Calu3 (cell line): ENCODE results near the gene AKAP11. TPM values are rescaled to one million over a fixed set of nuclear protein-coding genes. Genes with fewer than 3 reads are reported as not detected.

ENCODE experiments used
- BruUV-seq: library from RNA; stranded (reverse); fragments of 400-500 nt; replicated peaks from 2 replicates; lab custom pipeline; 2021; lab: Mats Ljungman, UMichigan
- CTCF ChIA-PET: fragments of 300-600 bp; sonication (Branson Sonifier 250); formaldehyde crosslinking; loops from one replicate; lab custom pipeline; 2022; ENCODE audit warnings: antibody characterized with exemption; lab: Charles Lee
- DNase-seq: peaks from one replicate; pipeline ENCODE4 v3.0.0; 2022
- H3K27ac Mint-ChIP-seq: one replicate; pipeline ENCODE4 v1.8.0; 2022; ENCODE audit warnings: mixed read lengths; ENCODE audit not compliant: unreplicated experiment
- H3K27me3 Mint-ChIP-seq: one replicate; pipeline ENCODE4 v1.8.0; 2022; ENCODE audit warnings: mixed read lengths; ENCODE audit not compliant: unreplicated experiment
- H3K36me3 Mint-ChIP-seq: one replicate; pipeline ENCODE4 v1.8.0; 2022; ENCODE audit warnings: mild to moderate bottlenecking, moderate library complexity, mixed read lengths; ENCODE audit not compliant: insufficient read depth, unreplicated experiment
- H3K4me1 Mint-ChIP-seq: one replicate; pipeline ENCODE4 v1.8.0; 2022; ENCODE audit warnings: mild to moderate bottlenecking, low read depth, mixed read lengths; ENCODE audit not compliant: unreplicated experiment
- H3K4me3 Mint-ChIP-seq: one replicate; pipeline ENCODE4 v1.8.0; 2022; ENCODE audit warnings: mild to moderate bottlenecking, low read depth, moderate library complexity, mixed read lengths; ENCODE audit not compliant: unreplicated experiment
- H3K9me3 Mint-ChIP-seq: one replicate; pipeline ENCODE4 v1.8.0; 2022; ENCODE audit warnings: low read depth, mixed read lengths; ENCODE audit not compliant: unreplicated experiment
- intact Hi-C: fragments of 100-400 bp; cut with micrococcal nuclease; formaldehyde crosslinking; loops from one replicate; pipeline ENCODE4 v1.10.0; 2022; ENCODE audit not compliant: unreplicated experiment
- total RNA-seq: library from RNA; stranded (reverse); gene quantifications from 2 replicates; pipeline ENCODE4 v1.2.3, GENCODE V29; 2022
- TF ChIP-seq, protein P1 (sequence below): fragments of 200-600 bp; IDR thresholded peaks from one replicate; pipeline ENCODE4 v1.8.0; 2022; ENCODE audit warnings: antibody characterized with exemption; ENCODE audit not compliant: unreplicated experiment

AKAP11 gene
- total RNA-seq, 1 experiment from 2014 or later = 14.2 TPM

DNA sequence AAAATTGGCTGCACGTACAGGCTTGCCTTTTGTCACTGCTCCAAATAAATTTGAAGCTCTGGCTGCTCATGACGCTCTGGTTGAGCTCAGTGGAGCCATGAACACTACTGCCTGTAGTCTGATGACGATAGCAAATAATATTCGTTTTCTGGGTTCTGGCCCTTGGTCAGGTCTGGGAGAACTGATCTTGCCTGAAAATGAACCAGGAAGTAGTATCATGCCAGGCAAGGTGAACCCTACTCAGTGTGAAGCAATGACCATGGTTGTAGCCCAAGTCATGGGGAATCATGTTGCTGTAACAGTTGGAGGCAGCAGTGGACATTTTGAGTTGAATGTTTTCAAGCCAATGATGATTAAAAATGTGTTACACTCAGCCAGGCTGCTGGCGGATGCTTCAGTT lies 16.1 kb upstream of the AKAP11 start:
- BruUV-seq = no TSS peak
- intact Hi-C loops = no loop called here
- H3K27ac Mint-ChIP-seq = no peak overlapping the region
- CTCF ChIA-PET = no interaction called here
- no peaks in the 10 kb centered on the region for H3K4me1 Mint-ChIP-seq
- no peaks in the 10 kb centered on the region for H3K27me3 Mint-ChIP-seq
- no peak overlapping the region for H3K4me3 Mint-ChIP-seq
- no peak for DNase-seq
- TF ChIP-seq, protein P1, sequence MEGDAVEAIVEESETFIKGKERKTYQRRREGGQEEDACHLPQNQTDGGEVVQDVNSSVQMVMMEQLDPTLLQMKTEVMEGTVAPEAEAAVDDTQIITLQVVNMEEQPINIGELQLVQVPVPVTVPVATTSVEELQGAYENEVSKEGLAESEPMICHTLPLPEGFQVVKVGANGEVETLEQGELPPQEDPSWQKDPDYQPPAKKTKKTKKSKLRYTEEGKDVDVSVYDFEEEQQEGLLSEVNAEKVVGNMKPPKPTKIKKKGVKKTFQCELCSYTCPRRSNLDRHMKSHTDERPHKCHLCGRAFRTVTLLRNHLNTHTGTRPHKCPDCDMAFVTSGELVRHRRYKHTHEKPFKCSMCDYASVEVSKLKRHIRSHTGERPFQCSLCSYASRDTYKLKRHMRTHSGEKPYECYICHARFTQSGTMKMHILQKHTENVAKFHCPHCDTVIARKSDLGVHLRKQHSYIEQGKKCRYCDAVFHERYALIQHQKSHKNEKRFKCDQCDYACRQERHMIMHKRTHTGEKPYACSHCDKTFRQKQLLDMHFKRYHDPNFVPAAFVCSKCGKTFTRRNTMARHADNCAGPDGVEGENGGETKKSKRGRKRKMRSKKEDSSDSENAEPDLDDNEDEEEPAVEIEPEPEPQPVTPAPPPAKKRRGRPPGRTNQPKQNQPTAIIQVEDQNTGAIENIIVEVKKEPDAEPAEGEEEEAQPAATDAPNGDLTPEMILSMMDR = no peak
- H3K36me3 Mint-ChIP-seq = no peaks in the 10 kb centered on the region
- no peaks in the 10 kb centered on the region for H3K9me3 Mint-ChIP-seq

DNA sequence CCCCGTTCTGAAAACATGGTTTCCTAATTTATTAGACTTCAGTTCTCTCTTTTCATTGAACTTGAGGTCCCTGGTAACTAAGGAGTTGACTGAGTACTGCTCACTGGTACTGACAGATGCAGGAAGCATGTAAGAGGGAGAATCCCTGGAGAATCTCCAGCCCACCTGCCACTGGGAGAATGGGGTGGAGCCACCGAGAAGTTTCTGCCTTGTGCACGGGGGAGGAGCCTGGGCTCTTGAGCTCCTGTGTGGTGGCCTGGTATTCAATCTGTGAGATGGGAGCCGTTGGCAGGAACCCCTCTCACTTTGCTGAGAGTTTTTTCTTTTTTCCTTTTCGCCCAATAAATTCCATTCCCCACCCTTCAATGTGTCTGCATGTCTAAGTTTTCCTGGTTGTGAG lies 13.2 kb upstream of the AKAP11 start:
- CTCF ChIA-PET = no interaction called here

DNA sequence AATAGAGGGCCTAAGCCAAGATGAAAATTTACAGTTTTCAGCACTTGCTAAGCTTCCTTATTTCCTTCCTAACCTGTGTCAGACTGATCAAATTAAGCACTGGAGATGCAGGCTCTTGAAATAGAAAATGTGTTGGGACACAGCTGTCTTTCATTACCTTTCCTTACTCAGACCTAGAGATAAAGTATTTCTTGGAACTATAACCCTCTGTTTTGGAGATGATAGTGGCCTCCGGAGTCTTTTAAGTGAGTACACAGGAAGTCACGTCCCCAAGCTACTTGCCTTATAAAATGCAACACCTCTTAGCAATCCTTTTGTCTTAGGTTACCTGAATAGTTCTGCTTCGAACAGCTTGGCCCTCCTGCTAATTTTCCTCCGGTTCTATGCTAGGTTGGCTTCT lies 12.4 kb upstream of the AKAP11 start:
- no peak overlapping the region for H3K27ac Mint-ChIP-seq
- H3K36me3 Mint-ChIP-seq = no peaks in the 10 kb centered on the region
- no peaks in the 10 kb centered on the region for H3K27me3 Mint-ChIP-seq
- DNase-seq = no peak
- H3K9me3 Mint-ChIP-seq = no peaks in the 10 kb centered on the region
- TF ChIP-seq, protein P1 = no peak
- CTCF ChIA-PET = no interaction called here
- H3K4me1 Mint-ChIP-seq = no peaks in the 10 kb centered on the region
- no peak overlapping the region for H3K4me3 Mint-ChIP-seq
- BruUV-seq = no TSS peak
- intact Hi-C loops = no loop called here

More for the DNA sequence above, 13.2 kb upstream of the AKAP11 start:
- no peak overlapping the region for H3K27ac Mint-ChIP-seq
- intact Hi-C loops = no loop called here
- DNase-seq = no peak
- no TSS peak for BruUV-seq
- no peaks in the 10 kb centered on the region for H3K4me1 Mint-ChIP-seq
- no peak overlapping the region for H3K4me3 Mint-ChIP-seq
- TF ChIP-seq, protein P1 = no peak
- H3K27me3 Mint-ChIP-seq = no peaks in the 10 kb centered on the region
- H3K36me3 Mint-ChIP-seq = no peaks in the 10 kb centered on the region
- no peaks in the 10 kb centered on the region for H3K9me3 Mint-ChIP-seq

DNA sequence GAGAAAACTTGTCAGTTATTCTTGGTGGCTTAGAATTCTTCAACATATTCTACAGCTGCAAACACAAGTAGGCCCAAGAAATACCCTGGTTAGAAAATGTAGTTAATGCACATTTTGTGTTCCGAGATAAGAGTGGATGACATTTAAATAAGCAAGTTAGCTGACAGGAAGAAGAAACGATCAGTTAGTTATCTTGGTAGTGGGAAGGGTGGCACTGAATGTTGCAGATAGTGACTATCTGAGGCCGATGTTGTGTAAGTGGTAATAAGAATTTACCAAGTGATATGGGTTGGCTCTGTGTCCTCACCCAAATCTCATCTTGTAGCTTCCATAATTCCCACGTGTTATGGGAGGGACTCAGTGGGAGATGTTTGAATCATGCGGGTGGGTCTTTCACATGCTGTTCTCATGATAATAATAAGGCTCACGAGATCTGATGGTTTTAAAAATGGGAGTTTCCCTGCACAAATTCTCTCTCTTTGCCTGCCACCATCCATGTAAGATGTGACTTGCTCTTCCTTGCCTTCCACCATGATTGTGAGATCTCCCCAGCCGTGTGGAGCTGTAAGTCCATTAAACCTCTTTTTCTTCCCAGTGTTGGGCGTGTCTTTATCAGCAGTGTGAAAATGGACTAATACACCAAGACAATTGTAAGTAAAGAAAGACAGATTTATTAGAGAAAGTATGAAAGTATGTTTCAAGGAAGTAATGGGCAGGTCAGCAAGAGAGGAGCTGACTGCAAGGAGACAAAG lies 10.9 kb upstream of the AKAP11 start:
- H3K9me3 Mint-ChIP-seq = no peaks in the 10 kb centered on the region
- no peak overlapping the region for H3K4me3 Mint-ChIP-seq
- CTCF ChIA-PET = no interaction called here
- BruUV-seq = no TSS peak
- no peaks in the 10 kb centered on the region for H3K36me3 Mint-ChIP-seq
- no peak overlapping the region for H3K27ac Mint-ChIP-seq
- DNase-seq = no peak
- TF ChIP-seq, protein P1 = no peak
- intact Hi-C loops = no loop called here
- H3K27me3 Mint-ChIP-seq = no peaks in the 10 kb centered on the region
- H3K4me1 Mint-ChIP-seq = no peaks in the 10 kb centered on the region
